ENCODE data around the gene PDZD2.

The PDZD2 gene

DNA sequence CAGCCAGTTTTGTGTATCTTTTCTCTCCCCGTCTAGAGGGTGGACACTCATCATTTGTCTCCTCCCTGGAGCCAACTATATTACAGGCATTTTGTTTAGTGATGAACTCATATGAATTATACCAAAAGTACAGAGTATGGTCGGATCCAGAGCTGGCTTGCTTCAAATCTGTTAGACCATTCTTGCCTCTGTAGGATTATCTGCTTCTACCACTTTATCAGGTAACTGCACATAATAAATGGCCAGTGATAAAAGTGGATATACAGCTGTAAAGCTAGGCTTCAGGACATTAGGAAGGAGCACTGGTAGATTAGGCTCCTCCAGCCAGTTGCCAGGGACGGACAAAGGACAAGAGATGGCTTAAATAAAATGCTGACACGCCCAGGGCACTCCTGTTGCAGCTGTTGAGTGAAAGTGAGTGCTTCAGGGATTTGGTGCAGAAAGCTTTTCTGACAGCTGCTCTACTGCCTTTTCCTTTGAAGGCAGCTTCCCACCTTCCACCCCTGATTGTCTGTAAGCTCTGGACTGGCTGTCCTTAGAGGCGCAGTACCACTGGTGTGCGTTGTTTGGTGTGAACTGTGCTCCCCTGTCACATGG, 259.2 kb downstream of the PDZD2 start:
- H3K4me2 ChIP-seq (ENCODE audit: low read depth, low read length, poor library complexity, severe bottlenecking) = no peak overlapping the region
- H3K9me3 ChIP-seq (ENCODE audit: insufficient read depth, low read depth, low read length) = no peaks in the 10 kb centered on the region; the same call in 1 of the 2 replicates
- no peak overlapping the region for H3K4me3 ChIP-seq (ENCODE audit: low read length, poor library complexity, severe bottlenecking)
- H4K20me1 ChIP-seq (ENCODE audit: insufficient read depth, low read length, poor library complexity, severe bottlenecking) = no peaks in the 10 kb centered on the region
- no peaks in the 10 kb centered on the region for H3K36me3 ChIP-seq (ENCODE audit: insufficient read depth, low read length)
- H3F3A ChIP-seq (ENCODE audit: low read depth) = no peaks in the 10 kb centered on the region
- no peaks in the 10 kb centered on the region for H3K9me2 ChIP-seq (replicated peaks; ENCODE audit: low read depth, low read length)
- no peaks in the 10 kb centered on the region for H3K27me3 ChIP-seq (ENCODE audit: insufficient read depth, low read length, poor library complexity, severe bottlenecking)
- no peaks in the 10 kb centered on the region for H3K79me2 ChIP-seq (ENCODE audit: insufficient read depth, low read length)
- no peak overlapping the region for H3K9ac ChIP-seq (ENCODE audit: low read depth, low read length, poor library complexity, severe bottlenecking)
- TF ChIP-seq, protein P1, sequence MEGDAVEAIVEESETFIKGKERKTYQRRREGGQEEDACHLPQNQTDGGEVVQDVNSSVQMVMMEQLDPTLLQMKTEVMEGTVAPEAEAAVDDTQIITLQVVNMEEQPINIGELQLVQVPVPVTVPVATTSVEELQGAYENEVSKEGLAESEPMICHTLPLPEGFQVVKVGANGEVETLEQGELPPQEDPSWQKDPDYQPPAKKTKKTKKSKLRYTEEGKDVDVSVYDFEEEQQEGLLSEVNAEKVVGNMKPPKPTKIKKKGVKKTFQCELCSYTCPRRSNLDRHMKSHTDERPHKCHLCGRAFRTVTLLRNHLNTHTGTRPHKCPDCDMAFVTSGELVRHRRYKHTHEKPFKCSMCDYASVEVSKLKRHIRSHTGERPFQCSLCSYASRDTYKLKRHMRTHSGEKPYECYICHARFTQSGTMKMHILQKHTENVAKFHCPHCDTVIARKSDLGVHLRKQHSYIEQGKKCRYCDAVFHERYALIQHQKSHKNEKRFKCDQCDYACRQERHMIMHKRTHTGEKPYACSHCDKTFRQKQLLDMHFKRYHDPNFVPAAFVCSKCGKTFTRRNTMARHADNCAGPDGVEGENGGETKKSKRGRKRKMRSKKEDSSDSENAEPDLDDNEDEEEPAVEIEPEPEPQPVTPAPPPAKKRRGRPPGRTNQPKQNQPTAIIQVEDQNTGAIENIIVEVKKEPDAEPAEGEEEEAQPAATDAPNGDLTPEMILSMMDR (conservative IDR thresholded peaks at IDR 0.05; ENCODE audit: low read length) = no peak
- no peak for TF ChIP-seq EZH2phosphoT487 (IDR thresholded peaks at IDR 0.05; ENCODE audit: borderline replicate concordance)
- H2AFZ ChIP-seq (ENCODE audit: low read length) = no peak overlapping the region
- H3K4me1 ChIP-seq (ENCODE audit: insufficient read depth, low read length, poor library complexity, severe bottlenecking) = no peaks in the 10 kb centered on the region

GRCh38 chr5:31900296-31900865, 261.4 kb downstream of the PDZD2 start:
- Histone ChIP-seq H3K36me3 (ENCODE audit: insufficient read depth, low read length) (no peaks in the 10 kb centered on the region), H3K79me2 (ENCODE audit: insufficient read depth, low read length) (no peaks in the 10 kb centered on the region), H4K20me1 (ENCODE audit: insufficient read depth, low read length, poor library complexity, severe bottlenecking) (no peaks in the 10 kb centered on the region), H3K4me1 (ENCODE audit: insufficient read depth, low read length, poor library complexity, severe bottlenecking) (no peaks in the 10 kb centered on the region), H3K9ac (ENCODE audit: low read depth, low read length, poor library complexity, severe bottlenecking) (no peak overlapping the region), H2AFZ (ENCODE audit: low read length) (no peak overlapping the region), H3K27me3 (ENCODE audit: insufficient read depth, low read length, poor library complexity, severe bottlenecking) (no peaks in the 10 kb centered on the region), H3K4me3 (ENCODE audit: low read length, poor library complexity, severe bottlenecking) (no peak overlapping the region), H3F3A (ENCODE audit: low read depth) (no peaks in the 10 kb centered on the region), H3K9me2 (replicated peaks; ENCODE audit: low read depth, low read length) (no peaks in the 10 kb centered on the region), H3K4me2 (ENCODE audit: low read depth, low read length, poor library complexity, severe bottlenecking) (no peak overlapping the region), H3K9me3 (ENCODE audit: insufficient read depth, low read depth, low read length) (no peaks in the 10 kb centered on the region; the same call in 1 of the 2 replicates)
- TF ChIP-seq, protein P1 (conservative IDR thresholded peaks at IDR 0.05; ENCODE audit: low read length) = no peak
- no peak for TF ChIP-seq EZH2phosphoT487 (IDR thresholded peaks at IDR 0.05; ENCODE audit: borderline replicate concordance)

- Histone ChIP-seq H3F3A (ENCODE audit: low read depth) (no peaks in the 10 kb centered on the region), H3K36me3 (ENCODE audit: insufficient read depth, low read length) (no peaks in the 10 kb centered on the region), H3K9ac (ENCODE audit: low read depth, low read length, poor library complexity, severe bottlenecking) (no peak overlapping the region), H3K9me2 (replicated peaks; ENCODE audit: low read depth, low read length) (no peaks in the 10 kb centered on the region), H4K20me1 (ENCODE audit: insufficient read depth, low read length, poor library complexity, severe bottlenecking) (no peaks in the 10 kb centered on the region), H2AFZ (ENCODE audit: low read length) (no peak overlapping the region), H3K79me2 (ENCODE audit: insufficient read depth, low read length) (no peaks in the 10 kb centered on the region), H3K4me1 (ENCODE audit: insufficient read depth, low read length, poor library complexity, severe bottlenecking) (no peaks in the 10 kb centered on the region), H3K9me3 (ENCODE audit: insufficient read depth, low read depth, low read length) (no peaks in the 10 kb centered on the region; the same call in 1 of the 2 replicates), H3K27me3 (ENCODE audit: insufficient read depth, low read length, poor library complexity, severe bottlenecking) (no peaks in the 10 kb centered on the region), H3K4me3 (ENCODE audit: low read length, poor library complexity, severe bottlenecking) (no peak overlapping the region), H3K4me2 (ENCODE audit: low read depth, low read length, poor library complexity, severe bottlenecking) (no peak overlapping the region)
- TF ChIP-seq, protein P1 (conservative IDR thresholded peaks at IDR 0.05; ENCODE audit: low read length) = no peak
- no peak for TF ChIP-seq EZH2phosphoT487 (IDR thresholded peaks at IDR 0.05; ENCODE audit: borderline replicate concordance)
Measured at GRCh38 chr5:31901807-31902530, 263.0 kb downstream of the PDZD2 start.

Data from Loucy (cell line).